ENCODE results near the gene ISM2. TPM values are rescaled to one million over a fixed set of nuclear protein-coding genes. Genes with fewer than 3 reads are reported as not detected.
"Not testable (repeated sequence)": the region's sequence is repeated elsewhere in the genome, so short reads cannot be mapped to it uniquely, and the experiment has no call there.

Gene ISM2
- total RNA-seq (2014; rRNA removed; shearing (Covaris generic)) (2.6 TPM in 1 of 2 replicates, not detected in the other), polyA plus RNA-seq (2016; fragmentation: Nextera tagmentation; extraction: Ambion mirVana) (0.11 TPM in 1 of 2 replicates, not detected in the other)

DNA sequence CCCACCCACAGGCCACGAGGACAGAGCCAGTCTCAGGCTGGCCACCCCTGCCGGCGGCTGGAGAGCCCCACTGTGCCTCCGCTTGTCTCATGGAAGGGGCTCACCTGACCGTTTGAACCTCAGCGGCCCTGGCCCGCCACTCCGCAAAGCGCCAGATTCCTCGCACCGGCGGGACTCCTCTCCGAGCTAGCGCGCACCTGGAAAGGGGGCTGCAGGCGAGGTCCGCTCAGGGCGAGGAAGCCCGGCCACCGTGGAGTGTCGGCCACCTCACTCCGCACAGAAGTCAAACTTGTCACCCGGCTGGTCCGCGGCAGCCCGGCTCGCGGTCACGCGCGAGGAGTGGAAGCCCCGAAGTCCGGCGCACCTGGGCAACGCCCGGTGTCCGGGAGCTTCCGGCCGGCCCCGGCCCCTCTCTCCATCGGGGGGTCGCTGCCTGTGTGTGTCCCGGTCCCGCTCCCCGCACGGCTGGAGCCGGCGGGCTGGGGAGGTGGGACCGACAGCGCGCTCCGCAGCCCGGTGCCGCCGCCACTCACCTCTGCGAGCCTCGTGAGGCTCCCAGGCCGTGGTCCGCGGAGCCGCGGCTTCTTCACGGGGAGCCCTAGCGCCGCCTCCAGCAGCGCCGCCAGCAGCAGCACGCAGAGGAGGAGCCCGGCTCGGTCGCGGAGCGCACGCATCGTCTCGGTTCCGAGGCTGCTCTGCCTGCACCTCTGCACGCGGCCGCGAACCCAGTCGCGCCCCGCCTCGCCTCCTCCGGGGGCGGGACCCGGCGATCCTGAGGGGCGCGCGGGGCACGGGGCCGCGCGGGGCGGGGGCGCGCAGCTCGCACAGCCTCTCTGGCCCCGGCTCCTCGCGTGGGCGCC lies at the start of gene ISM2:
Gene ISM2, minus strand, starts transcription at position 697 of the 860 bp plus-strand sequence. Its CDS starts 23 bp downstream, at position 674.
- Histone ChIP-seq H3F3A (ENCODE audit: insufficient read depth) (peaks cover 16% of the 10 kb centered on the region; the same call in 1 of the 2 replicates), H3K4me3 (peak within 1 kb of the TSS; percentile 67), H3K27me3 (replicated peaks; ENCODE audit: insufficient read depth) (peaks cover 22% of the 10 kb centered on the region), H4K20me1 (ENCODE audit: insufficient read depth) (no peaks in the 10 kb centered on the region), H3K27ac (no peak within 1 kb of the TSS), H3K9ac (no peak within 1 kb of the TSS), H3K36me3 (ENCODE audit: low read depth) (no peaks in the 10 kb centered on the region), H3K79me2 (ENCODE audit: insufficient read depth) (no peaks in the 10 kb centered on the region), H3K4me1 (ENCODE audit: insufficient read depth) (no peaks in the 10 kb centered on the region), H3K4me2 (ENCODE audit: unreplicated experiment) (peak within 1 kb of the TSS; percentile 72), H3K9me3 (ENCODE audit: low read depth) (no peaks in the 10 kb centered on the region), H3K9me2 (ENCODE audit: insufficient read depth) (no peaks in the 10 kb centered on the region), H2AFZ (peak within 1 kb of the TSS; percentile 74)
- 2 to 3% methylated on average over 60 to 71 of the region's 104 CpGs for WGBS, 2 experiments (ENCODE audit: low coverage in 1 of 2, low lambda C conversion rate in 2 of 2, missing lambda C conversion rate in 2 of 2)
- peak; percentile 75 for DNase-seq
- TF ChIP-seq EZH2 (IDR thresholded peaks at IDR 0.05; ENCODE audit: insufficient read depth, poor library complexity, severe bottlenecking) = no peak
- no peak; the same call in 1 of the 2 replicates for TF ChIP-seq EZH2phosphoT487 (IDR thresholded peaks at IDR 0.05; ENCODE audit: insufficient read depth, low read depth)
- in situ Hi-C loops (cut with MboI) = no loop called here

GRCh38 chr14:77547512-77548180 lies 49.0 kb upstream of the ISM2 start:
- Histone ChIP-seq H3K4me3 (no peak overlapping the region), H2AFZ (no peak overlapping the region), H3K9ac (no peak overlapping the region), H3F3A (ENCODE audit: insufficient read depth) (0 out of 2 replicates have a peak, but pooled peaks cover 11% of the 10 kb centered on the region), H3K27ac (no peak overlapping the region), H3K4me1 (ENCODE audit: insufficient read depth) (no peaks in the 10 kb centered on the region), H4K20me1 (ENCODE audit: insufficient read depth) (no peaks in the 10 kb centered on the region), H3K27me3 (replicated peaks; ENCODE audit: insufficient read depth) (no peaks in the 10 kb centered on the region), H3K79me2 (ENCODE audit: insufficient read depth) (peaks cover 47% of the 10 kb centered on the region), H3K9me3 (ENCODE audit: low read depth) (no peaks in the 10 kb centered on the region), H3K36me3 (ENCODE audit: low read depth) (peaks cover 45% of the 10 kb centered on the region), H3K4me2 (ENCODE audit: unreplicated experiment) (no peak overlapping the region), H3K9me2 (ENCODE audit: insufficient read depth) (no peaks in the 10 kb centered on the region)
- no peak for TF ChIP-seq EZH2 (IDR thresholded peaks at IDR 0.05; ENCODE audit: insufficient read depth, poor library complexity, severe bottlenecking)
- TF ChIP-seq EZH2phosphoT487 (IDR thresholded peaks at IDR 0.05; ENCODE audit: insufficient read depth, low read depth) = no peak
- DNase-seq = no peak
- in situ Hi-C loops (cut with MboI) = no loop called here
- 83% methylated on average over 8 of the region's 8 CpGs for WGBS, 2 experiments (ENCODE audit: low coverage in 1 of 2, low lambda C conversion rate in 2 of 2, missing lambda C conversion rate in 2 of 2)

GRCh38 chr14:77545171-77545570 lies 46.6 kb upstream of the ISM2 start:
- H3F3A ChIP-seq (ENCODE audit: insufficient read depth); H3K27ac ChIP-seq; H3K27me3 ChIP-seq (replicated peaks; ENCODE audit: insufficient read depth); H2AFZ ChIP-seq; in situ Hi-C loops (cut with MboI); H3K9me3 ChIP-seq (ENCODE audit: low read depth); H3K4me2 ChIP-seq (ENCODE audit: unreplicated experiment); H3K9me2 ChIP-seq (ENCODE audit: insufficient read depth); H4K20me1 ChIP-seq (ENCODE audit: insufficient read depth); H3K4me1 ChIP-seq (ENCODE audit: insufficient read depth); H3K4me3 ChIP-seq; DNase-seq; H3K9ac ChIP-seq: not testable (repeated sequence)
- WGBS, 2 experiments (ENCODE audit: low coverage in 1 of 2, low lambda C conversion rate in 2 of 2, missing lambda C conversion rate in 2 of 2) = 91 to 93% methylated on average over 11 of the region's 11 CpGs
- peaks cover 58% of the 10 kb centered on the region for H3K79me2 ChIP-seq (ENCODE audit: insufficient read depth)
- H3K36me3 ChIP-seq (ENCODE audit: low read depth) = peaks cover 38% of the 10 kb centered on the region

DNA sequence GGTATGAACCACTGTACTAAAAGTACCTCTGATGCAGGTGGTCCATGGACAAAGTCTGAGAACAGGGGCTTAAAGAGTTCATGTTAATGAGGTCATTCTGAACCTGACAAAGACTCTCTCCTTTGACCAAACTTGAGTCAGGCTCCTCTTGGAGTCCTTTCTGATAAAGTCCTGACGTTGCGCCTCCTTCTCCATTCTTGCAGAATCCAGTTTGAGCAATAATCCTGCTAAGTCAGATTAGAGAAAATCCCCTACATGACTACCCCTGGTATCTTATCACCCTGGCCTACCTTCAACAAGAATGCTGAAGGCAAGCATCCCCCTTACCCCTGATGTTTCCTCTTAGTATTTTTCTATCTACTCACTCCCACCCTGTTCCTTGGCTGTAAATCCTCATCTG lies 46.0 kb upstream of the ISM2 start:
- no peak overlapping the region for H3K27ac ChIP-seq
- H3K36me3 ChIP-seq (ENCODE audit: low read depth) = peaks cover 32% of the 10 kb centered on the region
- no peak overlapping the region for H3K4me3 ChIP-seq
- peaks cover 57% of the 10 kb centered on the region for H3K79me2 ChIP-seq (ENCODE audit: insufficient read depth)
- in situ Hi-C loops (cut with MboI) = no loop called here
- DNase-seq = no peak
- TF ChIP-seq EZH2 (IDR thresholded peaks at IDR 0.05; ENCODE audit: insufficient read depth, poor library complexity, severe bottlenecking) (no peak), EZH2phosphoT487 (IDR thresholded peaks at IDR 0.05; ENCODE audit: insufficient read depth, low read depth) (no peak)
- H3F3A ChIP-seq (ENCODE audit: insufficient read depth) = no peaks in the 10 kb centered on the region
- no peaks in the 10 kb centered on the region for H3K27me3 ChIP-seq (replicated peaks; ENCODE audit: insufficient read depth)
- no peak overlapping the region for H3K9ac ChIP-seq
- no peaks in the 10 kb centered on the region for H4K20me1 ChIP-seq (ENCODE audit: insufficient read depth)
- WGBS, 2 experiments (ENCODE audit: low coverage in 1 of 2, low lambda C conversion rate in 2 of 2, missing lambda C conversion rate in 2 of 2) = 94 to 98% methylated on average over 2 of the region's 2 CpGs
- no peaks in the 10 kb centered on the region for H3K9me2 ChIP-seq (ENCODE audit: insufficient read depth)
- H3K4me2 ChIP-seq (ENCODE audit: unreplicated experiment) = no peak overlapping the region
- no peaks in the 10 kb centered on the region for H3K4me1 ChIP-seq (ENCODE audit: insufficient read depth)
- H3K9me3 ChIP-seq (ENCODE audit: low read depth) = no peaks in the 10 kb centered on the region
- no peak overlapping the region for H2AFZ ChIP-seq
